Measurements from ENCODE around the gene NAA80. TPM values are rescaled to one million over a fixed set of nuclear protein-coding genes. Genes with fewer than 3 reads are reported as not detected.

The NAA80 gene
- total and polyA plus RNA-seq, 12 donors, result 6.4 to 13.5 (median 8.2) TPM

GRCh38 chr3:50278880-50279224 lies 20.4 kb downstream of the NAA80 start, which contains the start of gene LSMEM2:
Gene LSMEM2 (plus strand): TSS chr3:50279087. CDS start chr3:50279114, 27 bp downstream.
- WGBS, 2 donors, result 30 to 32% methylated on average over 2 of the region's 2 CpGs
- Histone ChIP-seq H3K36me3 (peaks cover 0 to 8% (median 0%) of the 10 kb centered on the region in 9 donors), H3K4me3 (peak within 1 kb of the TSS in 9 of 10 donors; percentile 26 to 52 (median 43)), H3K4me1 (peaks cover 4 to 53% (median 25%) of the 10 kb centered on the region in 9 donors), H3K27ac (peak within 1 kb of the TSS; percentile 21 to 92 (median 85)), H3K27me3 (peaks cover 0 to 40% (median 10%) of the 10 kb centered on the region in 7 donors), H3K9me3 (no peaks in the 10 kb centered on the region)
- no peak for TF ChIP-seq CTCF (IDR thresholded peaks at IDR 0.05)
- DNase-seq, result peak; percentile 69 to 73
- ATAC-seq, result peak; percentile 78 to 94 (median 88)
- intact Hi-C loops (cut with DNase I), result loop anchor here in 1 of 10 donors (10.0 kb wide), 1 partner anchor 154 kb away; no protein-coding TSS in a partner anchor

GRCh38 chr3:50278123-50278879 lies 20.9 kb downstream of the NAA80 start:
- peaks cover 0 to 8% (median 0%) of the 10 kb centered on the region in 9 donors for H3K36me3 ChIP-seq
- peak overlapping the region in 8 of 10 donors; percentile 67 to 92 (median 88) for H3K27ac ChIP-seq
- H3K4me3 ChIP-seq, result no peak overlapping the region
- TF ChIP-seq CTCF (IDR thresholded peaks at IDR 0.05), result no peak
- intact Hi-C loops (cut with DNase I), result loop anchor here in 1 of 10 donors (10.0 kb wide), 1 partner anchor 154 kb away; no protein-coding TSS in a partner anchor
- peak in 5 of 8 donors; percentile 1 to 21 (median 4) for ATAC-seq
- no peaks in the 10 kb centered on the region for H3K9me3 ChIP-seq
- 81 to 84% methylated on average over 4 of the region's 4 CpGs for WGBS, 2 donors
- peaks cover 0 to 45% (median 10%) of the 10 kb centered on the region in 7 donors for H3K27me3 ChIP-seq
- peaks cover 4 to 55% (median 31%) of the 10 kb centered on the region in 9 donors for H3K4me1 ChIP-seq
- no peak for DNase-seq

GRCh38 chr3:50276762-50277101 lies 22.5 kb downstream of the NAA80 start:
- no peak overlapping the region for H3K4me3 ChIP-seq
- H3K4me1 ChIP-seq, result peaks cover 6 to 64% (median 36%) of the 10 kb centered on the region in 9 donors
- no peaks in the 10 kb centered on the region for H3K9me3 ChIP-seq
- ATAC-seq (no peak), DNase-seq (no peak)
- peaks cover 0 to 47% (median 10%) of the 10 kb centered on the region in 7 donors for H3K27me3 ChIP-seq
- no peak for TF ChIP-seq CTCF (IDR thresholded peaks at IDR 0.05)
- H3K27ac ChIP-seq, result no peak overlapping the region
- H3K36me3 ChIP-seq, result peaks cover 0 to 8% (median 0%) of the 10 kb centered on the region in 9 donors
- intact Hi-C loops (cut with DNase I), result loop anchor here in 1 of 10 donors (10.0 kb wide), 1 partner anchor 152 kb away; no protein-coding TSS in a partner anchor
- WGBS, 2 donors, result 84% methylated on average over 17 of the region's 17 CpGs

GRCh38 chr3:50275996-50276761 lies 23.0 kb downstream of the NAA80 start:
- Histone ChIP-seq H3K27ac (no peak overlapping the region), H3K9me3 (no peaks in the 10 kb centered on the region), H3K4me3 (no peak overlapping the region), H3K27me3 (peaks cover 0 to 47% (median 10%) of the 10 kb centered on the region in 7 donors), H3K4me1 (peaks cover 6 to 64% (median 36%) of the 10 kb centered on the region in 9 donors), H3K36me3 (peaks cover 0 to 8% (median 0%) of the 10 kb centered on the region in 9 donors)
- intact Hi-C loops (cut with DNase I), result loop anchor here in 4 of 10 donors (2.0 to 10.0 kb wide), 3 partner anchors 49 to 151 kb away; no protein-coding TSS in a partner anchor
- ATAC-seq, result no peak
- DNase-seq, result no peak
- whole genome bisulfite sequencing, 2 donors, result 48 to 54% methylated on average over 77 to 79 of the region's 79 CpGs
- TF ChIP-seq CTCF (IDR thresholded peaks at IDR 0.05), result no peak
